RWPE2 (cell line): ENCODE data around the gene PINLYP.

Experiments
- ATAC-seq: fragments of 200-7000 bp; cut with Tn5 transposase; 3 replicates; pipeline ENCODE4 v1.9.1; 2021; ENCODE audit warnings: low read depth
- DNase-seq: peaks from one replicate; pipeline ENCODE4 v3.0.0-alpha.2; 2020; ENCODE audit warnings: low spot score
- H3K27ac ChIP-seq: fragments of 450-650 bp; 2 replicates; pipeline ENCODE4 v1.5.1; 2017; ENCODE audit warnings: mild to moderate bottlenecking; ENCODE audit not compliant: poor library complexity, severe bottlenecking
- H3K27me3 ChIP-seq: fragments of 250-450 bp; sonication (Bioruptor Pico); 2 replicates; pipeline ENCODE4 v1.5.1; 2021; ENCODE audit warnings: mild to moderate bottlenecking, moderate library complexity; ENCODE audit not compliant: insufficient read depth, poor library complexity, severe bottlenecking
- H3K36me3 ChIP-seq: fragments of 250-450 bp; sonication (Bioruptor Pico); 2 replicates; pipeline ENCODE4 v1.5.1; 2020; ENCODE audit warnings: low read depth, mild to moderate bottlenecking, moderate library complexity
- H3K4me1 ChIP-seq: fragments of 250-450 bp; sonication (Bioruptor Pico); 2 replicates; pipeline ENCODE4 v1.5.1; 2021; ENCODE audit warnings: mild to moderate bottlenecking, moderate library complexity; ENCODE audit not compliant: insufficient read depth, poor library complexity, severe bottlenecking
- H3K4me3 ChIP-seq: fragments of 250-450 bp; sonication (Bioruptor Pico); 2 replicates; pipeline ENCODE4 v1.5.1; 2021; ENCODE audit warnings: mild to moderate bottlenecking, moderate library complexity; ENCODE audit not compliant: severe bottlenecking
- H3K9me3 ChIP-seq: fragments of 250-450 bp; sonication (Bioruptor Pico); 2 replicates; pipeline ENCODE4 v1.5.1; 2021; ENCODE audit warnings: mild to moderate bottlenecking, moderate library complexity; ENCODE audit not compliant: severe bottlenecking
- TF ChIP-seq, protein P1 (sequence below): fragments of 450-650 bp; IDR thresholded peaks from one replicate; pipeline ENCODE4 v1.5.1; 2017; ENCODE audit warnings: mild to moderate bottlenecking, moderate library complexity; ENCODE audit not compliant: poor library complexity, severe bottlenecking

PINLYP gene

DNA sequence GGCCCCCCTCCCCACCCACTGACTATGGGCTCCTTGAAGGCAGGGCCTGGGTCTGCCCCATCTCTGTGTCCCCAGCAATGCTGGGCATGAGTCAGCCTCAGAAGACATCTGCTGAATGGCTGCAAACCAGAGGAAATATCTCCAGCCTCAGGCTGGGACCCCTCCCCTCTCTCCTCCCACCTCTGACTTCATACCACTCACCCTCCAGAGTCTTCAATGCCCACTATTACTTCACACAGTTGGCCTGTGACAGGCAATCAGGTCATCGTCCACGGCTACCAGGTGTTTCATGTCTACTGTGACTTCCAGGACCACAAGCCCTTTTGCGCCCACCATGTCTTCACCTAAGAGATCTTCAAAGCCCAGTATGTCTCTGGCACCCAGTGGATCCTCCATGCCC is 36.2 kb downstream of the PINLYP start, which contains the start of gene SRRM5:
Gene SRRM5, plus strand, starts transcription at position 301 of the 400 bp plus-strand sequence. Its CDS starts 34 bp downstream, at position 335.
- TF ChIP-seq, protein P1, sequence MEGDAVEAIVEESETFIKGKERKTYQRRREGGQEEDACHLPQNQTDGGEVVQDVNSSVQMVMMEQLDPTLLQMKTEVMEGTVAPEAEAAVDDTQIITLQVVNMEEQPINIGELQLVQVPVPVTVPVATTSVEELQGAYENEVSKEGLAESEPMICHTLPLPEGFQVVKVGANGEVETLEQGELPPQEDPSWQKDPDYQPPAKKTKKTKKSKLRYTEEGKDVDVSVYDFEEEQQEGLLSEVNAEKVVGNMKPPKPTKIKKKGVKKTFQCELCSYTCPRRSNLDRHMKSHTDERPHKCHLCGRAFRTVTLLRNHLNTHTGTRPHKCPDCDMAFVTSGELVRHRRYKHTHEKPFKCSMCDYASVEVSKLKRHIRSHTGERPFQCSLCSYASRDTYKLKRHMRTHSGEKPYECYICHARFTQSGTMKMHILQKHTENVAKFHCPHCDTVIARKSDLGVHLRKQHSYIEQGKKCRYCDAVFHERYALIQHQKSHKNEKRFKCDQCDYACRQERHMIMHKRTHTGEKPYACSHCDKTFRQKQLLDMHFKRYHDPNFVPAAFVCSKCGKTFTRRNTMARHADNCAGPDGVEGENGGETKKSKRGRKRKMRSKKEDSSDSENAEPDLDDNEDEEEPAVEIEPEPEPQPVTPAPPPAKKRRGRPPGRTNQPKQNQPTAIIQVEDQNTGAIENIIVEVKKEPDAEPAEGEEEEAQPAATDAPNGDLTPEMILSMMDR = no peak
- no peak within 1 kb of the TSS for H3K4me3 ChIP-seq
- H3K36me3 ChIP-seq = peaks cover 8% of the 10 kb centered on the region; the same call in 1 of the 2 replicates
- H3K27me3 ChIP-seq = no peaks in the 10 kb centered on the region
- no peak for ATAC-seq
- DNase-seq = no peak
- H3K9me3 ChIP-seq = no peaks in the 10 kb centered on the region
- H3K27ac ChIP-seq = no peak within 1 kb of the TSS
- peaks cover 5% of the 10 kb centered on the region for H3K4me1 ChIP-seq

DNA sequence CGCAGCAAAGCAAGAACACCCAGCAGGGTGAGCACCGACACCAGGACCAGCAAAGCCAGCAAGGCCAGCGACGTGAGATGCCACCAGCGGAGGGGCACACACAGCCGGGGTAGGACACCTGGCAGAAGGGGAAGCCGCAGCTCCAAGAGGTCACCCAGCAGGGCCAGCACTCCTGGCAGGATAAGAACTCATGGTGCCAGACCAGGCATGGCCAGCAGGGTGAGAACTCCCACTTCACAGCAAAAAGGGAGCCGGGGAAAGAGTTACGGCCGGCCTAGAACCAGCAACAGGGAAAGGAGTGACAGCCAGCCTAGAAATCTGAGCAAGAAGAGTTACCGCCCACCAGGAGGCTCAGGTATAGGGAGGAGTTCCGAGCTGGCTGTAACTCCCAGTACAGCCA is 36.8 kb downstream of the PINLYP start:
- DNase-seq = no peak
- H3K4me3 ChIP-seq = no peak overlapping the region
- peaks cover 8% of the 10 kb centered on the region; the same call in 1 of the 2 replicates for H3K36me3 ChIP-seq
- no peak overlapping the region for H3K27ac ChIP-seq
- ATAC-seq = no peak
- no peaks in the 10 kb centered on the region for H3K9me3 ChIP-seq
- TF ChIP-seq, protein P1 = no peak
- no peaks in the 10 kb centered on the region for H3K4me1 ChIP-seq
- no peaks in the 10 kb centered on the region for H3K27me3 ChIP-seq

DNA sequence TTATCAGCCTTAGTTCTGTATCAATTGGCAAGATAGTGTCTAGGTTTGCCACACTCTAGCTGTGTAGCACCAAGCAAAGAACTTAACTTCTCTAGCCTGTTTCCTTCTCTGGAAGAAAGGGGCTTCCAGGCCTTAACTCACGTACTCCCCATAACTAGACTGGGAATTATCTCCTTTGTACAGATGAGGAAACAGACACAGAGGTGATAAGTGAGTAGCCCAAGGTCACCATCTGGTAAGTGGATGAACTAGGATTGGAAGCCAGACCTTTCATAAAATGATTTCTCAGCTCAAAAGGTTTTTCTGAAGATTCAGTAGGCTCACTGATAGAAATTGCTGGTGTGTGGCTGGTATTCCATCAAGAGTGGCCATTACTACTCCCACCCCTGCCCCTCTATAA is 40.7 kb downstream of the PINLYP start:
- TF ChIP-seq, protein P1 = no peak
- Histone ChIP-seq H3K4me3 (no peak overlapping the region), H3K27ac (no peak overlapping the region), H3K36me3 (peaks cover 8% of the 10 kb centered on the region; the same call in 1 of the 2 replicates), H3K4me1 (no peaks in the 10 kb centered on the region), H3K9me3 (no peaks in the 10 kb centered on the region), H3K27me3 (no peaks in the 10 kb centered on the region)
- ATAC-seq (no peak), DNase-seq (no peak)

DNA sequence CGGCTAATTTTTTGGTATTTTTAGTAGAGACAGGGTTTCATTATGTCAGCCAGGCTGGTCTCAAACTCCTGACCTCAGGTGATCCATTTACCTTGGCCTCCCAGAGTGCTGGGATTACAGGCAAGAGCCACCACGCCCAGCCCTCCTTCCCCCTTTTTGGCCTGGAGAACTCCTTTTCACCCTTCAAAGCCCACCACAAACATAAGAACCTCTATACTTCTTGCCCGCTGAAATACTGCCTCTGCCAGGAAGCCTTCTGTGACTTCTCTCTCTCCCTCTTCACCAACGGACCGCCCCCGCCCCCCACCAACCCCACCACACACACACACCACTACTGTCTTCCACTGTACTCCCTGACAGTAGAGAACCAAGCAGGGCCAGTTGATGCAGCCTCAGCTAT is 41.4 kb downstream of the PINLYP start:
- Histone ChIP-seq H3K27me3 (no peaks in the 10 kb centered on the region), H3K4me1 (no peaks in the 10 kb centered on the region), H3K9me3 (no peaks in the 10 kb centered on the region), H3K36me3 (peaks cover 7% of the 10 kb centered on the region; the same call in 1 of the 2 replicates), H3K27ac (no peak overlapping the region), H3K4me3 (no peak overlapping the region)
- DNase-seq = no peak
- ATAC-seq = no peak
- TF ChIP-seq, protein P1 = no peak

DNA sequence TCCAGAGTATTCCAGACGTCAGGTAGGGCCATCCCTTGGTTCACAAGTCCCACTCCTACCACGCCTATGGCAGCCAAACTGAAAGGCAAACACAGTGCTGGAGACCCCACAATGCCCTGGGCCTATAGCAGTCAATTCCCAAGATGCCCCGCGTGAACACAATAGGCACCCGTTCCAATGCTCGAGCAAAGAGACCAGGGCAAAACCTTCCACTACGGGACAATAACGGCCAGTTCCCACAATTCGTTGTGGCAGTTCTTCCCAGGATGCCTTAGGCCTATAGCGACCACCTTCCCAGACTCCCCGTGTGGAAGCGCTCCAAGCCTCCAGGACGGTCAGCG is 43.3 kb downstream of the PINLYP start:
- DNase-seq = no peak
- Histone ChIP-seq H3K4me3 (peak overlapping the region; percentile 55), H3K9me3 (no peaks in the 10 kb centered on the region), H3K27me3 (no peaks in the 10 kb centered on the region), H3K27ac (peak overlapping the region; percentile 58), H3K4me1 (no peaks in the 10 kb centered on the region), H3K36me3 (no peaks in the 10 kb centered on the region)
- TF ChIP-seq, protein P1 = no peak
- peak; percentile 28 for ATAC-seq
